CD4-positive, alpha-beta T cell treated with Interleukin-4 for 4 hours (primary cell): Measurements from ENCODE around the gene CCDC174.

Source experiments
- DNase-seq: peaks from one replicate; pipeline ENCODE4 v3.0.0-alpha.2; 2020

The CCDC174 gene

GRCh38 chr3:14658978-14659377 lies 7.4 kb downstream of the CCDC174 start:
- no peak for DNase-seq

- no peak for DNase-seq
Observed at GRCh38 chr3:14660942-14661341, 9.4 kb downstream of the CCDC174 start.

DNA sequence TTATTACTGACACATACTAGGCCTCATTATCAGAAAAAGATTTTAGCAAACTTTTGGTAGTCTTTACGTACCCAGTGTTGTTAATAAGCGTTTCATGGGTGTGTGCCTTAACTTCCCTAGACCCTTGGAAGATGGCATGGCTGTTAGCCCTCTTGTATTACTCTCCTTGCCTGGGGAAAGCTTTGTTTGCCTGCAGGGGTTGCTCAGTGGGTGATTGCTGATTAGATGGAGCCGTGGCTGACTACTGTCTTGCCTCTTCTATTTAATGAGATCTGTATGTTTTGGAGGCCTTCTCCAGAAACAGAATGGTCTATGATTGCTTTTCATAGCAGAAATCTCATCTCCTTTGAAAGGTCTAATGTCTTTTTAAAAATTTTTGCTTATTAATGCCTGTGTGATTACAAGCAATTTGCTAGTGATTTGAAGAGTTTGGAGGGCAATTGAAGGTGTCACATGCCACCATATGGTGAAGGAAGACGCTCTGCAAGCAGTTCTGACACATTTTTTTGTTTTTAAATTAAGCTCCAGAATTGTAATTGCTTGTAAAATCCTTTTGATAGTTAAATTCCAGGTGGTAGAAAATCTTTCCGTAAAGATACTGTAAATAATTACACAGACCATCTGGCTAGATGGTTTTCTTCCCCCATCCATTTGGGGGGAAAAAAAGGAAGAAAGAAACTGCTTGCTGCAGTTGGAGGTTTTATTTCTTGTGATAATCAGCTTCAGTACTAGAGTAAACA lies 12.0 kb downstream of the CCDC174 start:
- DNase-seq = no peak

GRCh38 chr3:14664170-14664569 lies 12.6 kb downstream of the CCDC174 start:
- DNase-seq = no peak

GRCh38 chr3:14672588-14672987 lies 21.0 kb downstream of the CCDC174 start:
- DNase-seq = no peak

DNA sequence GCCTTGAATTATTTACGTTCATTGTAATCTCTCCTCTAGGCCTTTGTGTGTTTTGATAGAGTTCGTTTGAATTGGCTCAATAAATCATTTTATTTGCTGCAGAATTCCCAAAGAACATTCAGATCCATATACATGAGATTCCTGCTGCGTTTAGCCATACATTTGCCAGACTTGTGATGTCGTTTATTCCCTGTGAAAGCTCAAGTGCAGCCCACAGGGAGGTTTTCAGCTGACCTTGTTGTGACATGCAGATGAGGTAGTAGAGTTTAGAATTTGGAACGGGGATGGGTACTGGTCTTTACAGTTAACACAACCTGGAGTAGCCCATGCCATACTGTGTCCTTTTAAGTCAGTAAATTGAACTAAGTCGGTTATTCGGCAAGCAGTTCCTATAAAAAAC lies 23.3 kb downstream of the CCDC174 start, which contains the start of gene C3orf20:
Gene C3orf20, plus strand, starts transcription at position 301 of the 400 bp plus-strand sequence. CDS start 7,573 bp downstream, outside the sequence.
- DNase-seq = no peak

GRCh38 chr3:14676881-14677280 lies 25.3 kb downstream of the CCDC174 start:
- DNase-seq = no peak

DNA sequence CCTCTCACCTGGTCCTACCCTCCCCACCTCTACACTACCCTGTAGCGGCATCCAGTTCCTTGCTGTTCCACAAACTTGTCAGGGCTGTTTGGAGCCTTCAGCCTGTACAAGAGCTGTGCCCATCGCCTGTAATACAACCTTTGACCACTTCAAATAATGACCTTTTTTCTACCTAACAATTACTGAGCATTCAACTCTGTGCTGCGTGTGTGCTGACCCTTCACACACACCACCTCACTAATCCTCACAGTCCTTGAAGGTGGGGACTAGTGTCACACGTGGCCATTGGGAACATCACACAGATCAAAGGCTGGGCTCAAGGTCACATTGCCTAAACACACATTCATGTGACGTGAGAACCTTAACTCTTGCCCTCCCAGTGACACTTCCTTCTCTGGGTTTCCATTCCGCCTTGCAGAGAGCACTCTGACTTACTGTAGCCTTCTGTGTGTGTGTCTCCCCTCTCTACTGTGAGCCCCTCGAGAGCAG lies 26.5 kb downstream of the CCDC174 start:
- no peak for DNase-seq

DNA sequence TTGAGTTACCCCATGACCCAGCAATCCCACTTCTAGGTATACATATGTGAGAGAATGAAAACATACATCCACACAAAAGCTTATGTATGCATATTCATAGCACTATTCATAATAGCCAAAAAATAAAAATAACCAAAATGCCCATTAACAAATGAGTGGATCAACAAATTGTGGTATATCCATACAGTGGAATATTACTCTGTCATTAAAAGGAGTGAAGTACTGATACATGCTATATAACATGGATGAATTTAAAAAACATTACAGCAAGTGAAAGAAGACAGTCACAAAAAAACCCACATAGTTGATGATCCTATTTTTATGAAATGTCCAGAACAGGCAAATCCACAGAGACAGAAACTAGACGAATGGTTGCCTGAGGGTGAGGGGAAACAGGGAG lies 28.6 kb downstream of the CCDC174 start:
- DNase-seq = no peak

DNA sequence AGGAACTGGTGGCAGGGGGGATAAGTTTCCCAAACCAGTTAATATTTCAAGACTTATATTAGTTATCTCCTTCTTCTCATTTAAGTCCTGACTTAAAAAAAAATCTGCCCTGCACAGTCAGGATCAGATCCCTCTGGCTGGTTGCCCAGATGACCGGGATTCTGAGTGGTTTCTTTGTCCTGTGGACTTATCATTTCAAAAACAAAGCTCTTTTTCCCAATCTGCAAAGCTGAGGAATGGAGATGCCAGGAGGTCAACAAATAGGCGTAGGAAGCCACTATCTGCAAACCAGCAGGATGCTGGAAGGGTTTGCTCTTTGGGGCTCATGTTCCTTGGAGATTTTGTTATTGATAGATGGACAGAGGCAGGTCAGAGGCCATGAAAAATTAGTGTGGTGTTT lies 29.2 kb downstream of the CCDC174 start:
- DNase-seq = no peak

GRCh38 chr3:14684447-14684846 lies 32.9 kb downstream of the CCDC174 start:
- DNase-seq = no peak

- DNase-seq = no peak
Observed at GRCh38 chr3:14685179-14685578, 33.6 kb downstream of the CCDC174 start.

DNA sequence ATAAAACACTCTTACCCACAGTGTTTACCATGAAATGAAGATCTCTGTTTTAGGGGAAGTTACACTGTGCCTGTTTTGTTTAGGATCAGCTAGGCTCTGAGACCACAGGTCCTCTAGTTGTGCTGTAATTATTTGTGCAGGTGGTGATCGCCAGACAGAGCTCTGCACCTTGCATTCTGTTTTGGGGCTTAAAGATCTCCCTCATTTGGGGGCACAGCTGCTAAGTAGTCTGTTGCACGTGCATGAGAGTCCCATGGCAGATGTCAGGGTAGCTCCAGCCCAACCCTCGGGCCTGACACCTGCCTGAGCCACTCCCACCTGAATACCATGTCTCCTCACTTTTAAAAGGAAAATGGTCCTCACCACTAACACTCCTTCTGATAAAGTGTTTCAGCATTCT lies 35.8 kb downstream of the CCDC174 start:
- no peak for DNase-seq

GRCh38 chr3:14688525-14688924 lies 37.0 kb downstream of the CCDC174 start:
- DNase-seq = no peak

GRCh38 chr3:14689247-14689980 lies 37.9 kb downstream of the CCDC174 start:
- no peak for DNase-seq

DNA sequence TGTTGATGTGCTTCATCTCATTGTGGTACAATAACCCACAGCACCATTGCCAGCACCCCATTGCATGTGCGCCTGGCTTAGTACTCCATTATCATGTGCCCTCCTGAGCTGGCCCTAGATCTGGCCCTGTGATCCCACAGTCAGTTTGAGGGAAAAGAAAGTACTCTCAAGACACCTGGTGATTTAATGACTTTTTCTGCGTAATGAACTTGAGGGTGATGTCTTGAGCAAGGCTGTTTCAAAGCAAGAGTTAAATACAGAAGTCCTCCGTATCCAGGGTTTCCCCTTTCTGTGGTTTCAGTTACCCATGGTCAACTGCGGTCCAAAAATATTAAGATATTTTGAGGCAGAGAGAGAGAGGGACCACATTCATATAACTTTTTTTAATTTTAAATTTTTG lies 39.7 kb downstream of the CCDC174 start:
- DNase-seq = no peak

GRCh38 chr3:14691719-14692118 lies 40.2 kb downstream of the CCDC174 start:
- no peak for DNase-seq

DNA sequence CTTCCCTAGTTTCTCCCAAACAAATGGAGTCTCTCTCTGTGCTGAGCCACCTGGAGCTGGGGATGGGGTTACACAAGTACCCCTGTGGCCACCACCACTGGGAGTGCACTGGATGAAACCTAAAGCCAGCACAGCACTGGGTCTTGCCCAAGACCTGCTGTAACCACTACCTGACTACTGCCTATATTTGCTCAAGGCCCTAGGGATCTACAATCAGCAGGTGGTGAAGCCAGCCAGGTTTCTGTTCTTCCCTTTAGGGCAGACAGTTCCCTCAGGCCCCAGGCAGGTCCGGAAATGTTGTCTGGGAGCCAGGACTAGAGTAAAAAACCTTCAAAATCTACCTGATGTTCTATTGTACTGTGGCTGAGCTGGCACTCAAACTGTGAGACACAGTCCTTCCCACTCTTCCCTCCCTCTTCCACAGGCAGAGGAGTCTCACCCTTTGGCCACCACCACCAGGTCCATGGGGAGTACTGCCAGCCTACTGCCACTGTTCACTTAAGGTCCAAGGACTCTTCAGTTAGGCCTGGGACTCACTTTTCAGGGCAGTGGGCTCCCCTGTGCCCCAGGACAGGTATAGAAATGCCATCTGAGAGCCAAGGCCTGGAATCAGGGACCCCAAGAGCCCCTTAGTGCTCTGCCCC lies 47.2 kb downstream of the CCDC174 start:
- DNase-seq = no peak

DNA sequence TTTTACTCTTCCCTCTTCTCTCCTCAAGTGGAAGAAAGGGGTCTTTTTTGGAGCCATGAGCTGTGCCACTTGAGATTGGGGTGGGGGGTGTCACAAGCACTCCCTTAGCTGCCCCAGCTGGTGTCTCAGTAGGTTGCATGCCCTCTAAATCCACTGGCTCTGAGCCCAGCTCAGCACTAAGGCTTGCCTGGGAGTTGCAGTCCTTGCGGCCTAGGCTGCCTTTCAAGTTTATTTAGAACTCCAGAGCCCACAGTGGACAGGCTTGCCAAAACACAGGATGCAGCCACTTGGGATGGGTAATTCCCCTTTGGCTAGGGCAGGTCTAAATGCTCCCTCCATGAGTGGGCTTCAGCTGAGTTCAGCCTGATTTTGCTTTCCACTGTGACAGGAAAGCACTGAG lies 48.1 kb downstream of the CCDC174 start:
- DNase-seq = no peak

DNA sequence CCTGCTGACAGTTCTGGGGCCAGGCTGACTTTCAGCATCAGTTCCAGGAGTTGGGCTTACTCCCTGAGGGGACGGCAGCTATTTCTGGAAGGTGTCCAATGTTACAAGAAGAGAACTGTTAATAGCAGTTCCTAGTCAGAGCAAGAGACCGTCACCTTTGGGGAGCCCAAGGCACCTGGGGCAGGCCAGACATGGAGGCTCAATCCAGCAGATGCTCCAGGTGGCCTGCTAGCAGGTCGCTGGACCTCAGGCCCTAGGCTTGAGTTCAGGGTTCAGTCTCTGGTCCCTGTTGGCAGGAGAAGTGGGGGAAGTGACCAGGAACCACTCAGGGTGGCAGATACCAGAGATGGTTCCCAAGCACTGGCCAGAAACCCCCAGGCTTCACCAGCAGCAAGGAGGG lies 49.3 kb downstream of the CCDC174 start:
- no peak for DNase-seq

DNA sequence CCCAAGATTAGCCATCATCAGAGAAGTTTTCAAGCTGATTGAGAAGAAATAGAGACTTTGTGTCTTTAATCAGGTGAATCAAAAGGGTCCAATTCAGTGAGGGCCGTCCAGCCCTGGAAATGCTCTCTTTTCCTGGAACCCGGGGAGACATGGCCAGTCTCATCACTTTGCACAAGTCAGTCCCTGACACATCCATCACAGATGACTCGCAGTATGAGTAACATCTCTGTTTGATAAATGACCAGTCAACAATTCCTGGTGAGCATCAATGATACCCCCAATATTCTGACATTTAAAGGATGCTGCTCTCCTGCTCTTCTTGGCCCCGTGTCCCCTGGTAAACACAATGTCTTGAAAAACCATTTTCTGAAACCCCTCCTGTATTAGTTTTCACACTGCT lies 50.1 kb downstream of the CCDC174 start:
- DNase-seq = no peak

- no peak for DNase-seq
Observed at GRCh38 chr3:14703128-14703750, 51.7 kb downstream of the CCDC174 start.

- no peak for DNase-seq
Observed at GRCh38 chr3:14703791-14704190, 52.2 kb downstream of the CCDC174 start.
